22Rv1 (cell line): ENCODE measurements around the gene TRAF3IP3.

Experiments used
- H3K27ac ChIP-seq: fragments of 450-650 bp; 2 replicates; pipeline ENCODE4 v1.5.1; 2017
- ZFX ChIP-seq: fragments of 450-650 bp; IDR thresholded peaks from 2 replicates; pipeline ENCODE4 v1.6.1; 2017; ENCODE audit warnings: antibody characterized with exemption, borderline replicate concordance
- TF ChIP-seq, protein P1 (sequence below): fragments of 450-650 bp; IDR thresholded peaks from 2 replicates; pipeline ENCODE4 v1.5.1; 2017; ENCODE audit warnings: mild to moderate bottlenecking

TRAF3IP3 gene

DNA sequence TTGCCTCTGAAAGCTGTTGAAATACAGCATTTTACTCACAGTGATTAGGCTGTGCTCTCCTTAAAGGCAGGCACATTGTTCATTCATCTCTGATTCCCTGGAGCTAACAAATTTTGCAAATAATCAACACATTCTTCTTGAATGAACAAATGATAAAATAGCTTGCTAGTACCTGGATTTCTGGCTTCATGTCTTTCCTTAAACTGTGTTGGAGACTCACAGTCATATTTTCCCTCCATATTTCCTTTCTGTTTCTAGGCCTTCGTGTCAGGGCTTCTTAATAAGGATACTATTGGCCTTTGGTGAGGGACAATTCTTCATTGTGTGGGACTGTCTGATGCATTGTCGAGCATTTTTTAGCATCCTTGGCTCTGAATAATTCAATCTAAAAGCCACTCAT, 41.5 kb upstream of the TRAF3IP3 start:
- H3K27ac ChIP-seq = no peak overlapping the region
- TF ChIP-seq, protein P1, sequence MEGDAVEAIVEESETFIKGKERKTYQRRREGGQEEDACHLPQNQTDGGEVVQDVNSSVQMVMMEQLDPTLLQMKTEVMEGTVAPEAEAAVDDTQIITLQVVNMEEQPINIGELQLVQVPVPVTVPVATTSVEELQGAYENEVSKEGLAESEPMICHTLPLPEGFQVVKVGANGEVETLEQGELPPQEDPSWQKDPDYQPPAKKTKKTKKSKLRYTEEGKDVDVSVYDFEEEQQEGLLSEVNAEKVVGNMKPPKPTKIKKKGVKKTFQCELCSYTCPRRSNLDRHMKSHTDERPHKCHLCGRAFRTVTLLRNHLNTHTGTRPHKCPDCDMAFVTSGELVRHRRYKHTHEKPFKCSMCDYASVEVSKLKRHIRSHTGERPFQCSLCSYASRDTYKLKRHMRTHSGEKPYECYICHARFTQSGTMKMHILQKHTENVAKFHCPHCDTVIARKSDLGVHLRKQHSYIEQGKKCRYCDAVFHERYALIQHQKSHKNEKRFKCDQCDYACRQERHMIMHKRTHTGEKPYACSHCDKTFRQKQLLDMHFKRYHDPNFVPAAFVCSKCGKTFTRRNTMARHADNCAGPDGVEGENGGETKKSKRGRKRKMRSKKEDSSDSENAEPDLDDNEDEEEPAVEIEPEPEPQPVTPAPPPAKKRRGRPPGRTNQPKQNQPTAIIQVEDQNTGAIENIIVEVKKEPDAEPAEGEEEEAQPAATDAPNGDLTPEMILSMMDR = no peak

DNA sequence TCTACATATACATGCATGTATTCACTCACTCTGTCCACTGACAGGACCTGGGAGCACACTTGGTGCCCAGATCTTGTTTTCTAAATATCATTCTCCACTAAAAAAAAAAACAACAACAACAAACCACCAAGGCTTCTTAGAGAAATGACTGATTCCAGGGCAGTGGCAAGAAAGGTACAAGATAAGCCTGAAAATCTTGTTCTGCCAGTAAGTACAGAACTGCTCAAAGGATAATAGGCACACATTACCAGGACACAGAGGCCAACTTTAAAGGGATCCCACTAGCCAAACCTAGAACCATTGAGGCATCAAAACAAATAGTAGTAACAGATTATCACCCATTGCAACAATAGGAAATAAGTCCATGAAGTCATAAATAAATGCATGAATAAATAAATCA, 40.5 kb upstream of the TRAF3IP3 start:
- H3K27ac ChIP-seq = no peak overlapping the region
- no peak for TF ChIP-seq ZFX
- TF ChIP-seq, protein P1 = no peak

DNA sequence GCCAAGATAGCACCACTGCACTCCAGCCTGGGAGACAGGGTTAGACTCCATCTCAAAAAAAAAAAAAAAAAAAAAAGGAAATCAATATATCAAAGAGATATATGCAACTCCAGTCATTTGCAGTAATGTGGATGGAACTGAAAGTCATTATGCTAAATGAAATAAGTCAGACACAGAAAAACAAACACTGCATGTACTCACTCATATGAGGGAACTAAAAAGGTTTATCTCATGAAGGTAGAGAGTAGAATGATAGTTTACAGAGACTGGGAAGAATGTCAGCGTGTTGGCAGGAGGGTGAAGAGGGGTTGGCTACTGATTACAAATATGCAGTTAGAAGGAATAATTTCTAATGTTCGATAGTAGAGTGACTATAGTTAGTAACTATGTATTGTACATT, 38.0 kb upstream of the TRAF3IP3 start:
- H3K27ac ChIP-seq = no peak overlapping the region
- no peak for TF ChIP-seq ZFX
- TF ChIP-seq, protein P1 = no peak

DNA sequence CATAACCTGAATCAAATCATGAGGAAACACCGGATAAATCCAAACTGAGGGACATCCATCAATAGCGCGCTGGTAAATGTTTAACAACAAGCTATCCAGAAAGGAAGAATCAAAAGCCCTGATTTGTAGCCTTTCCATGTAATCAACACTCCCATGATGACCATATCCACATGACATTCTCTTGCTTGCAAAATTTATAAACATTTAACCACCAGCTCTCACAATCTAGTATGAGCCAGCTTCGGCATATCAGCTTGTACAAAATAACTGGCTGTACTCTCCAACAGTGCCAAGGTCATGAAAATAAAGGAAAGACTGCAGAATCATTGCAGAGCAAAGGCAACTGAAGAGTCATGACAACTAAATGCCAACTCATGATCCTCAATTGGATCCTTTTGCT, 35.5 kb upstream of the TRAF3IP3 start:
- TF ChIP-seq ZFX = no peak
- TF ChIP-seq, protein P1 = no peak
- H3K27ac ChIP-seq = no peak overlapping the region

DNA sequence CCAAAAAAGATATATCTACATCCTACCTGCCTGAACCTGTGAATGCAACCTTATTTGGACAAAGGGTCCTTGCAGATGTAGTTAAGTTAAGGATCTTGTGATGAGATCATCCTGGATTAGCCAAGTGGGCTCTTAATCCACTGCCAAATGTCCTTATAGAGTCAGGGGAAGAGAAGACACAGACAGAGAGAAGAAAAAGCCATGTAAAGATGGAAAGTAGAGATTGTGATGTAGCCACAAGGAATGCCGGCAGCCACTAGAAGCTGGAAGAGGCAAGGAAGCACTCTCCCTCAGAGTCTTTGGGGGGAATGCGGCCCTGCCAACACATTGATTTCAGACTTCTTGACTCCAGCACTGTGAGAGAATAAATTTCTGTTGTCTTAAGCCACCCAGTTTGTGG, 35.0 kb upstream of the TRAF3IP3 start:
- TF ChIP-seq, protein P1 = no peak
- no peak for TF ChIP-seq ZFX
- H3K27ac ChIP-seq = no peak overlapping the region

DNA sequence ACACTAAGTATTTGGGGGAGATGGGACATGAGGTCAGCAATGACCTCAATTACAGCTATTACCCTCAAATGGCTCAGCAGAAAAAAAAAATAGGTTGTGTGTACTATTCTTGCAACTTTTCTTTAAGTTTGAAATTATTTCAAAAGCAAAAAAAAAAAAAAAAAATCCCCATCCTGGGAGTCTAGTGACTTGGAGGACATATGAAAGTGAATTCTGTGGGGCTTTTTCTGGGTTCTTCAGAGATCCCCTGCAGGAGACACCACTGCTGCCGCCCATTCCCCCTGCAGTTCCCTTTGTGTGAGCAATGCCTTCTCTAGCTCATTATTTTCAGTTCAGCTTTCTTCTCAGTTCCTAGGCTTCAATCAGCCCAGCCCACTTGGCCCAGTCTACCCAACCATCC, 34.5 kb upstream of the TRAF3IP3 start:
- TF ChIP-seq, protein P1 = no peak
- no peak overlapping the region for H3K27ac ChIP-seq

DNA sequence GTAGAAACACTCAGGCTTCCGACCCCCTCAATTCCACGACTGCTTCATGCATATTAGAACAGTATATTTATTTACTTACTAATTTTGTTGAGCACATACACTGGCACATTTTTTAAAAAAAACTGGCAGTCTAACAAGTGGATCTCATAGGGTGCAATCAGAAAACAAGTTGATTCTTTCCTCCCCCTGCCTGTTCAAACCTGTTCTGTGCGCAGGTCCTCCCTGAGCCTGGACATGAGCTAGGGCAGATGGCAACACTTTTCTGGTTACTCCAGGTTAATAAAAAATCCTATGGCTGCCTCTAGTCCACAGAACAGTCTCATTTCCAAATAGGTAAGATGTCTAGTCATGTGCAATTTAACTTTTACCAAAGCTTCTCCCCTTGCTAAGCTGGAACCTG, 32.6 kb upstream of the TRAF3IP3 start:
- H3K27ac ChIP-seq = no peak overlapping the region
- TF ChIP-seq, protein P1 = no peak
- TF ChIP-seq ZFX = no peak
